Neural cell (in vitro differentiated cells): ENCODE data around the gene HSF5. TPM values are rescaled to one million over a fixed set of nuclear protein-coding genes. Genes with fewer than 3 reads are reported as not detected.

Experiments
- H2AFZ ChIP-seq: fragments of 200-600, 300-800 bp; sonication (generic), shearing (Covaris generic); 2 replicates; pipeline ENCODE4 v1.6.0; 2014; ENCODE audit warnings: low read depth, mild to moderate bottlenecking, antibody characterized with exemption, low read length, moderate library complexity
- H3F3A ChIP-seq: fragments of 200-600 bp; shearing (Covaris generic); 2 replicates; pipeline ENCODE4 v1.6.1; 2016; ENCODE audit warnings: mild to moderate bottlenecking, moderate library complexity, mixed read lengths, antibody characterized with exemption, low read length; ENCODE audit not compliant: insufficient read depth, poor library complexity, severe bottlenecking
- H3K27ac ChIP-seq: fragments of 200-600, 300-800 bp; sonication (generic), shearing (Covaris generic); 2 replicates; pipeline ENCODE4 v1.5.1; 2014; ENCODE audit warnings: mild to moderate bottlenecking, low read length, moderate library complexity
- H3K27me3 ChIP-seq: fragments of 300-800, 200-600 bp; sonication (generic), shearing (Covaris generic); 2 replicates; pipeline ENCODE4 v1.6.0; 2014; ENCODE audit warnings: mild to moderate bottlenecking, low read depth, low read length, moderate library complexity; ENCODE audit not compliant: insufficient read depth
- H3K36me3 ChIP-seq: fragments of 300-800, 200-600 bp; sonication (generic), shearing (Covaris generic); 2 replicates; pipeline ENCODE4 v1.5.1; 2014; ENCODE audit warnings: mild to moderate bottlenecking, antibody characterized with exemption, low read length, moderate library complexity; ENCODE audit not compliant: insufficient read depth
- H3K4me2 ChIP-seq: fragments of 300-800, 200-600 bp; sonication (generic), shearing (Covaris generic); 2 replicates; pipeline ENCODE4 v1.6.0; 2014; ENCODE audit warnings: mild to moderate bottlenecking, low read length
- H3K4me3 ChIP-seq: fragments of 300-800, 200-600 bp; sonication (generic), shearing (Covaris generic); 2 replicates; pipeline ENCODE4 v1.5.1; 2014; ENCODE audit warnings: mild to moderate bottlenecking, low read length, moderate library complexity
- H3K79me2 ChIP-seq: fragments of 200-600 bp; shearing (Covaris generic); replicated peaks from 2 replicates; pipeline ENCODE4 v1.6.0; 2014; ENCODE audit warnings: mild to moderate bottlenecking, low read length, moderate library complexity; ENCODE audit not compliant: insufficient read depth
- H3K9ac ChIP-seq: fragments of 300-800, 200-600 bp; sonication (generic), shearing (Covaris generic); 2 replicates; pipeline ENCODE4 v1.6.1; 2016; ENCODE audit warnings: mild to moderate bottlenecking, low read length, mixed read lengths
- H3K9me2 ChIP-seq: fragments of 200-600 bp; shearing (Covaris generic); 2 replicates; pipeline ENCODE4 v1.6.1; 2016; ENCODE audit warnings: mild to moderate bottlenecking, low read length, mixed read lengths; ENCODE audit not compliant: insufficient read depth
- H3K9me3 ChIP-seq: fragments of 200-600, 300-800 bp; sonication (generic), shearing (Covaris generic); 2 replicates; pipeline ENCODE4 v1.6.1; 2016; ENCODE audit warnings: mild to moderate bottlenecking, mixed run types, low read length, moderate library complexity, mixed read lengths
- H4K20me1 ChIP-seq: fragments of 200-600 bp; shearing (Covaris generic); 2 replicates; pipeline ENCODE4 v1.6.1; 2016; ENCODE audit warnings: mild to moderate bottlenecking, mixed run types; ENCODE audit not compliant: insufficient read depth
- CTCF ChIP-seq: fragments of 450-650 bp; IDR thresholded peaks from 2 replicates; pipeline ENCODE4 v1.5.1; 2014; ENCODE audit warnings: antibody characterized with exemption, mild to moderate bottlenecking, moderate library complexity; ENCODE audit not compliant: poor library complexity, severe bottlenecking
- EP300 ChIP-seq: fragments of 450-650 bp; conservative IDR thresholded peaks from 2 replicates; pipeline ENCODE4 v1.6.1; 2014; ENCODE audit warnings: antibody characterized with exemption, mild to moderate bottlenecking, moderate library complexity; ENCODE audit not compliant: poor library complexity, severe bottlenecking
- EZH2 ChIP-seq: fragments of 200-600, 300-800 bp; shearing (Covaris generic), sonication (generic); IDR thresholded peaks from 2 replicates; pipeline ENCODE4 v1.6.1; 2014; ENCODE audit warnings: antibody characterized with exemption, low read length, borderline replicate concordance, mild to moderate bottlenecking; ENCODE audit not compliant: insufficient read depth, poor library complexity, severe bottlenecking
- MXI1 ChIP-seq: fragments of 450-650 bp; conservative IDR thresholded peaks from 2 replicates; pipeline ENCODE4 v1.6.1; 2014; ENCODE audit warnings: antibody characterized with exemption, mild to moderate bottlenecking; ENCODE audit not compliant: poor library complexity, severe bottlenecking
- POLR2AphosphoS5 ChIP-seq: IDR thresholded peaks from 2 replicates; pipeline ENCODE4 v1.6.1; 2012
- RAD21 ChIP-seq: fragments of 450-650 bp; conservative IDR thresholded peaks from 2 replicates; pipeline ENCODE4 v1.6.1; 2014; ENCODE audit warnings: antibody characterized with exemption, mild to moderate bottlenecking, moderate library complexity
- SMC3 ChIP-seq: fragments of 450-650 bp; conservative IDR thresholded peaks from 2 replicates; pipeline ENCODE4 v1.6.1; 2014; ENCODE audit warnings: antibody characterized with exemption, mild to moderate bottlenecking, moderate library complexity; ENCODE audit not compliant: poor library complexity
- TAF1 ChIP-seq: IDR thresholded peaks from 2 replicates; pipeline ENCODE4 v1.6.1; 2012; ENCODE audit warnings: low read depth
- polyA plus RNA-seq: library from polyadenylated mRNA; depleted of rRNA; stranded (reverse); fragments of >200 nt; gene quantifications from 2 replicates; pipeline ENCODE4 v1.2.3, GENCODE V29; 2014
- TF ChIP-seq, protein P1 (sequence below): IDR thresholded peaks from 2 replicates; pipeline ENCODE4 v1.6.1; 2012; ENCODE audit warnings: borderline replicate concordance

The HSF5 gene
- polyA plus RNA-seq, 1 donor from 2014 or later = 0.21 TPM

DNA sequence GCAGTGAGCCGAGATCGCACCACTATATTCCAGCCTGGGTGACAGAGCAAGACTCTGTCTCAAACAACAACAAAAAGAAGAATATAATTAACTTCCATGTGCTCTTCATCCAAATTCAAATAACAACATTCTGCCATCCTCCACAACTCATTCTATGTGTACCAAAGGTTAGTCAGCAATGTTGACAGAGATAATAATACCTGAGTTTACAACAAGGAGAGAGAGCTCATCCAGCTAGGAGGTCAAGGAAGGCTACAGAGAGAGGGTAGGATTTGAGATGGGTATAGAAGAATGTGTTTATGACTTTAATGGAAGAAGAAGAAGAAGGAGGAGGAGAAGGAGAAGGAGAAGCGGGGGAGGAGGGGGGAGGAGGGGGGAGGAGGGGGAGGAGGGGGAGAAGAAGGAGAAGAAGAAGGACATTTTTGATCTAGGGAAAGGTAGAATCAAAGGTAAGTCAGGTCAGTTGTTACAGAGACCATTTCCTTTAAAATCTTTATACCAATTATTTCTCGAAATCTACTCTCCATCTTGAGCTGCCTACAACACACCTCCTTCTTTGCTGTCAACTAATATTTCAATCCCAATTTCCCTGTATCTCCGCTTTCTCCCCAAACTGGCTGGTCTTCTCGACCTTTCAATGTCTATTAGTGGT is 10.1 kb upstream of the HSF5 start:
- Histone ChIP-seq H3K9me2 (no peaks in the 10 kb centered on the region), H3K79me2 (peaks cover 6% of the 10 kb centered on the region), H3K27ac (no peak overlapping the region), H2AFZ (no peak overlapping the region), H3K4me2 (no peak overlapping the region), H3F3A (no peaks in the 10 kb centered on the region), H3K27me3 (no peaks in the 10 kb centered on the region), H4K20me1 (peaks cover 7% of the 10 kb centered on the region), H3K4me3 (no peak overlapping the region), H3K36me3 (peaks cover 16% of the 10 kb centered on the region), H3K9ac (no peak overlapping the region), H3K9me3 (no peaks in the 10 kb centered on the region)
- no peak for TF ChIP-seq EP300

DNA sequence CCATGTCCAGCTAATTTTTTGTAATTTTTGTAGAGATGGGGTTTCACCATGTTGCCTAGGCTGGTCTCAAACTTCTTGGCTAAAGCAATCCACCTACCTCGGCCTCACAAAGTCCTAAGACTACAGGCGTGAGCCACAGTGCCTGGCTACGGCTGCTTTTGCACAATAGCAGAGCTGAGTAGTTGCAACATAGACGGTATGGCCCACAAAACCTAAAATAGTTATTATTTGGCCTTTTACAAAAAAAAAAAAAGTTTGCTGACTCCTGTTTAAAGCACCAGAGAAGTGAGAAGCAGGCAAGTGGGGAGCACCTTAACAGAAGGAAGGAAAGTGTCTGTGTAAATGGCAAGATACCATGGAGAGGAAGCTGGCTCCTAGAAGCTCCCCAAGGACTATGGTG is 5.3 kb upstream of the HSF5 start:
- Histone ChIP-seq H3K9me2 (no peaks in the 10 kb centered on the region), H3K4me3 (no peak overlapping the region)

More for the DNA sequence above, 5.3 kb upstream of the HSF5 start:
- peaks cover 11% of the 10 kb centered on the region for H3K36me3 ChIP-seq
- H4K20me1 ChIP-seq = peaks cover 7% of the 10 kb centered on the region
- H3K9ac ChIP-seq = no peak overlapping the region
- peaks cover 6% of the 10 kb centered on the region for H3K79me2 ChIP-seq
- H3K27ac ChIP-seq = no peak overlapping the region
- H3F3A ChIP-seq = no peaks in the 10 kb centered on the region
- H3K4me2 ChIP-seq = no peak overlapping the region
- no peaks in the 10 kb centered on the region for H3K9me3 ChIP-seq
- H3K27me3 ChIP-seq = no peaks in the 10 kb centered on the region
- no peak for TF ChIP-seq TAF1
- no peak for TF ChIP-seq POLR2AphosphoS5
- no peak for TF ChIP-seq RAD21
- TF ChIP-seq MXI1 = no peak
- TF ChIP-seq CTCF = no peak
- TF ChIP-seq, protein P1, sequence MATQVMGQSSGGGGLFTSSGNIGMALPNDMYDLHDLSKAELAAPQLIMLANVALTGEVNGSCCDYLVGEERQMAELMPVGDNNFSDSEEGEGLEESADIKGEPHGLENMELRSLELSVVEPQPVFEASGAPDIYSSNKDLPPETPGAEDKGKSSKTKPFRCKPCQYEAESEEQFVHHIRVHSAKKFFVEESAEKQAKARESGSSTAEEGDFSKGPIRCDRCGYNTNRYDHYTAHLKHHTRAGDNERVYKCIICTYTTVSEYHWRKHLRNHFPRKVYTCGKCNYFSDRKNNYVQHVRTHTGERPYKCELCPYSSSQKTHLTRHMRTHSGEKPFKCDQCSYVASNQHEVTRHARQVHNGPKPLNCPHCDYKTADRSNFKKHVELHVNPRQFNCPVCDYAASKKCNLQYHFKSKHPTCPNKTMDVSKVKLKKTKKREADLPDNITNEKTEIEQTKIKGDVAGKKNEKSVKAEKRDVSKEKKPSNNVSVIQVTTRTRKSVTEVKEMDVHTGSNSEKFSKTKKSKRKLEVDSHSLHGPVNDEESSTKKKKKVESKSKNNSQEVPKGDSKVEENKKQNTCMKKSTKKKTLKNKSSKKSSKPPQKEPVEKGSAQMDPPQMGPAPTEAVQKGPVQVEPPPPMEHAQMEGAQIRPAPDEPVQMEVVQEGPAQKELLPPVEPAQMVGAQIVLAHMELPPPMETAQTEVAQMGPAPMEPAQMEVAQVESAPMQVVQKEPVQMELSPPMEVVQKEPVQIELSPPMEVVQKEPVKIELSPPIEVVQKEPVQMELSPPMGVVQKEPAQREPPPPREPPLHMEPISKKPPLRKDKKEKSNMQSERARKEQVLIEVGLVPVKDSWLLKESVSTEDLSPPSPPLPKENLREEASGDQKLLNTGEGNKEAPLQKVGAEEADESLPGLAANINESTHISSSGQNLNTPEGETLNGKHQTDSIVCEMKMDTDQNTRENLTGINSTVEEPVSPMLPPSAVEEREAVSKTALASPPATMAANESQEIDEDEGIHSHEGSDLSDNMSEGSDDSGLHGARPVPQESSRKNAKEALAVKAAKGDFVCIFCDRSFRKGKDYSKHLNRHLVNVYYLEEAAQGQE = no peak
- no peak for TF ChIP-seq EZH2
- TF ChIP-seq SMC3 = no peak
- TF ChIP-seq EP300 = no peak
- no peak overlapping the region for H2AFZ ChIP-seq
